Kidney (tissue), 14 donors: ENCODE measurements around the gene CD151. TPM values are rescaled to one million over a fixed set of nuclear protein-coding genes. Genes with fewer than 3 reads are reported as not detected.

Source experiments
- DNase-seq, 5 donors: peaks; one replicate each; pipeline ENCODE4 v3.0.0-alpha.2; 2013 to 2020
- FAIRE-seq: peaks from 2 replicates; lab custom pipeline; 2012; peaks lifted over from hg19 to GRCh38; lab: Jason Lieb, UNC
- H3K27ac ChIP-seq, 2 donors: one replicate each; pipeline ENCODE4 v1.7.0; 2013; ENCODE audit warnings: low read depth in 2 of 2, low read length in 2 of 2, inconsistent platforms in 1 of 2
- H3K27me3 ChIP-seq: one replicate; pipeline ENCODE4 v1.7.1; 2013; ENCODE audit warnings: low read length, inconsistent platforms; ENCODE audit not compliant: control insufficient read depth, insufficient read depth
- H3K36me3 ChIP-seq, 3 donors: one replicate each; pipeline versions ENCODE4 v1.7.0 to v1.7.1; 2013; ENCODE audit warnings: low read length in 3 of 3, control low read depth in 1 of 3, inconsistent platforms in 1 of 3; ENCODE audit not compliant: insufficient read depth in 3 of 3, control insufficient read depth in 2 of 3
- H3K4me1 ChIP-seq, 3 donors: one replicate each; pipeline versions ENCODE4 v1.7.0 to v1.7.1; 2013; ENCODE audit warnings: low read length in 3 of 3, inconsistent platforms in 1 of 3, low read depth in 1 of 3; ENCODE audit not compliant: control insufficient read depth in 2 of 3, insufficient read depth in 2 of 3
- H3K4me3 ChIP-seq, 3 donors: one replicate each; pipeline versions ENCODE4 v1.7.0 to v1.8.1; 2013; ENCODE audit warnings: low read length in 3 of 3, control low read depth in 1 of 3, inconsistent platforms in 1 of 3
- H3K9ac ChIP-seq, 3 donors: one replicate each; pipeline versions ENCODE4 v1.7.0 to v1.7.1; 2013; ENCODE audit warnings: low read length in 3 of 3, control low read depth in 1 of 3, inconsistent platforms in 1 of 3
- H3K9me3 ChIP-seq, 3 donors: one replicate each; pipeline versions ENCODE4 v1.7.0 to v1.7.1; 2013; ENCODE audit warnings: low read length in 3 of 3, control low read depth in 1 of 3, inconsistent platforms in 1 of 3; ENCODE audit not compliant: control insufficient read depth in 2 of 3, insufficient read depth in 1 of 3
- CTCF ChIP-seq: IDR thresholded peaks from 3 replicates; pipeline ENCODE4 v1.5.1; 2012; ENCODE audit warnings: mild to moderate bottlenecking, moderate library complexity, borderline replicate concordance; ENCODE audit not compliant: insufficient read depth; ENCODE audit errors: extremely low read depth
- intact Hi-C: fragments of 100-400 bp; cut with DNase I; formaldehyde crosslinking; loops from one replicate; pipeline ENCODE4 v1.11.1; 2022
- polyA plus RNA-seq: library from polyadenylated mRNA; stranded (reverse); fragments of 350-450 nt; fragmentation: Illumina TruSeq; extraction: RNeasy Lipid Tissue Mini Kit (QIAGEN cat#74804); gene quantifications from one replicate; pipeline ENCODE4 v1.2.3, GENCODE V29; 2014; ENCODE audit warnings: low read depth, low replicate concordance; ENCODE audit not compliant: insufficient read depth
- total RNA-seq: library from RNA; stranded (reverse); fragmentation: NEBNext Ultra II Directional; extraction: Animal tissue kit (Norgen Biotek cat#: 25700); gene quantifications from one replicate; pipeline ENCODE4 v1.2.1, GENCODE V29; 2021
- donor health status: control.
- donor health status: control.
- donor health status: control.
- donor health status: control.
- donor health status: control.
- donor health status: DM: yes; HTN: yes; CAD: no.
- donor health status: Normal renal cell carcinoma (clear cell type).

The CD151 gene
- total and polyA plus RNA-seq, 2 donors from 2014 or later, result 379 to 476 TPM

- DNase-seq, result peak in 3 of 5 donors; percentile 83 to 90 (median 85)
- no peak for FAIRE-seq
Measured at GRCh38 chr11:833114-833791, 501 bp downstream of the CD151 start.

GRCh38 chr11:833849-834311, 1.1 kb downstream of the CD151 start:
- Histone ChIP-seq H3K4me1 (peaks cover 0 to 49% (median 11%) of the 10 kb centered on the region in 3 donors), H3K9me3 (no peaks in the 10 kb centered on the region), H3K27me3 (no peaks in the 10 kb centered on the region), H3K9ac (peak overlapping the region in 2 of 3 donors; percentile 39 to 80), H3K27ac (peak overlapping the region; percentile 85 to 93), H3K36me3 (peaks cover 0 to 20% (median 7%) of the 10 kb centered on the region in 3 donors), H3K4me3 (peak overlapping the region; percentile 39 to 59 (median 46))
- no peak for TF ChIP-seq CTCF
- intact Hi-C loops, result no loop called here
- FAIRE-seq, result no peak
- no peak for DNase-seq

More at GRCh38 chr11:833114-833791, 501 bp downstream of the CD151 start:
- Histone ChIP-seq H3K9ac (peak overlapping the region; percentile 22 to 80 (median 48)), H3K4me1 (peaks cover 0 to 53% (median 14%) of the 10 kb centered on the region in 3 donors), H3K36me3 (peaks cover 0 to 15% (median 7%) of the 10 kb centered on the region in 3 donors), H3K4me3 (peak overlapping the region; percentile 39 to 59 (median 46)), H3K27ac (peak overlapping the region; percentile 85 to 93), H3K9me3 (no peaks in the 10 kb centered on the region), H3K27me3 (no peaks in the 10 kb centered on the region)
- TF ChIP-seq CTCF, result no peak
- intact Hi-C loops, result no loop called here

- TF ChIP-seq CTCF, result no peak
- DNase-seq (peak; percentile 80 to 95 (median 87)), FAIRE-seq (no peak)
- Histone ChIP-seq H3K9me3 (no peaks in the 10 kb centered on the region), H3K9ac (peak overlapping the region in 1 of 3 donors; percentile 78), H3K36me3 (peaks cover 0 to 27% (median 7%) of the 10 kb centered on the region in 3 donors), H3K4me1 (peaks cover 0 to 42% (median 7%) of the 10 kb centered on the region in 3 donors), H3K4me3 (peak overlapping the region in 2 of 3 donors; percentile 12 to 59), H3K27me3 (no peaks in the 10 kb centered on the region), H3K27ac (peak overlapping the region; percentile 91 to 93)
- intact Hi-C loops, result no loop called here
Measured at GRCh38 chr11:834371-835316, 1.9 kb downstream of the CD151 start.
